GM18870 (cell line): ENCODE results near the gene UTP3.
"Not testable (repeated sequence)": the region's sequence is repeated elsewhere in the genome, so short reads cannot be mapped to it uniquely, and the experiment has no call there.

ENCODE experiments used
- ATAC-seq: cut with Tn5 transposase; IDR thresholded peaks from one replicate; pipeline ENCODE4 v1.9.1; 2021; ENCODE audit warnings: moderate library complexity; ENCODE audit not compliant: unreplicated experiment

Gene UTP3

GRCh38 chr4:70687821-70688794 lies at the start of gene UTP3:
Gene UTP3, plus strand, starts transcription at chr4:70688532. Its CDS starts 146 bp downstream, at chr4:70688678.
- peak; percentile 94 for ATAC-seq

DNA sequence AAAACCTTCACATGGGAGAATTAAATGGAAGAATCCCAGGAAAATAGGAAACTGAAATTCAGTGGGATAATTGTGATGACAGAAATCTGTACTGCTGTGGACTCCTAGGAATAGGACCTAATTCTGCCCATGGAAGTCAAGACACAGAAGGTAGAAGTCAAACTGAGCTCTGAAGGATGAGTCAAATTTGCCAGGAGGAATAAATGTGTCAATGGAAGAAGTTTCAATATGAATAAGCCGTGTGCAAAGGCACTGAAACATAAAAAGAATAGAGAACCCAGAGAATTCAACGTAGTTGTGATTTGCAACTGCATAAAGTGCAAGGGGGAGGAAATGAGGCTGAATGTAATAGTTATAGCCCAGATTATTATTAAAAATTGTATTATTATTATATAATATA lies 48.1 kb upstream of the UTP3 start:
- ATAC-seq: peak; percentile 50

DNA sequence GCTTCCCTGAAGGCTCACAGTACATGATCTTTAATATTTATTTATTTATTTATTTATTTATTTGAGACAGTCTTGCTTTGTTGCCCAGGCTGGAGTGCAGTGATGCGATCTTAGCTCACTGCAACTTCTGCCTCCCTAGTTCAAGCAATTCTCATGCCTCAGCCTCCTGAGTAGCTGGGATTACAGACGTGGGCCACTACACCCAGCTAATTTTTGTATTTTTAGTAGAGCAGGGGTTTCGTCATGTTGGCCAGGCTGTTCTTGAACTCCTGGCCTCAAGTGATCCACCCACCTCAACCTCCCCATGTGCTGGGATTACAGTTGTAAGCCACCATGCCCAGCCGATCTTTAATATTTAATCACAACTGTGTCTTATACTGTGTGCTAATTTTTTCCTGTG lies 37.6 kb upstream of the UTP3 start:
- ATAC-seq: not testable (repeated sequence)

DNA sequence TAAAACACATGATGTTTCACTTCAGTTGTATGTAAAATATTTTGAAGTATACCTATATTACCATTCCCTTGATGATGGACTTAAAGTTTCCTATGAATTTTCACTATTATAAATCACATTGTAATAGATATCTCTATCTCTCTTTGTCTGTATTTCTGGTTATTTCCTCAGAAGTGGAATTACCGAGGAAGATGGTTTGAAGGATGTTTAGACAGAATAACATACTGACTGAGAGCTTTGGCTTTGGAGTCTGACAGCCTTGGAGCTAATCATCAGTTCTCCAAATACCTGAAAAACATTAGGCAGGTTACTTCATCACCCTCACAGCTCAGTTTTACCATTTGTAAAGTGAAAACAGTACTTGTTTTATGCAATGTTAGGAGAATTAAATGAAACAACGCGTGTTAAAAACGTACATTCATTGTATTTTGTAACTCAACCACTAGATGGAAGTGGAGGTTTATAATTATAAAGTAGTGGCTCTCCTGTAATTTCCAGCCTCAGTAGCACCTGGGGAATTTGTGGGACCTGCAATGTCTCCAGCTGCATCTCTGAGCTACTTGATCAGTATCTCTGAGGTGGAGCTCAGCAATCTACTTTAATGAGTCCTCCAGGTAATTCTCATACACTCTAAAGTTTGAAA lies 36.3 kb upstream of the UTP3 start:
- ATAC-seq: peak; percentile 40

DNA sequence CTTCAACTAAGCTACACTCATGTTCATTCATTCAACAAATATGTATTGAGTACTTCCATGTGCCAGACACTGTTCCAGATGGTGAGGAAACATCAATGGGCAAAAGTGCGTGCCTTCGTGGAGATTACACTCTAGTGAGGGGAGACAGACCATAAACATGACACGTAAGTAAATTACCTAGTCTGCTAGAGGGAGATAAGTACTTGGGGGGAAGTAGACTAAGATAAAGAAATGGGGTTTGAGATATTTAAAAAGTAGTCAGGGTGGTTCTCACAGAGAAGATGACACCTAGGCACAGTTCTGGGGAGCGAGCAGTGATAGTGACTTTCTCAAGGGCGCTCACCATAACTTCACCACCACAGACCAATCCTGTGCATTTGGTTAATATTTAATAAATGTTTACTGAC lies 33.7 kb upstream of the UTP3 start:
- ATAC-seq: no peak

GRCh38 chr4:70657326-70657725 lies 31.0 kb upstream of the UTP3 start:
- ATAC-seq: no peak

GRCh38 chr4:70658418-70658817 lies 29.9 kb upstream of the UTP3 start:
- ATAC-seq: no peak

GRCh38 chr4:70660106-70660505 lies 28.2 kb upstream of the UTP3 start:
- ATAC-seq: no peak

DNA sequence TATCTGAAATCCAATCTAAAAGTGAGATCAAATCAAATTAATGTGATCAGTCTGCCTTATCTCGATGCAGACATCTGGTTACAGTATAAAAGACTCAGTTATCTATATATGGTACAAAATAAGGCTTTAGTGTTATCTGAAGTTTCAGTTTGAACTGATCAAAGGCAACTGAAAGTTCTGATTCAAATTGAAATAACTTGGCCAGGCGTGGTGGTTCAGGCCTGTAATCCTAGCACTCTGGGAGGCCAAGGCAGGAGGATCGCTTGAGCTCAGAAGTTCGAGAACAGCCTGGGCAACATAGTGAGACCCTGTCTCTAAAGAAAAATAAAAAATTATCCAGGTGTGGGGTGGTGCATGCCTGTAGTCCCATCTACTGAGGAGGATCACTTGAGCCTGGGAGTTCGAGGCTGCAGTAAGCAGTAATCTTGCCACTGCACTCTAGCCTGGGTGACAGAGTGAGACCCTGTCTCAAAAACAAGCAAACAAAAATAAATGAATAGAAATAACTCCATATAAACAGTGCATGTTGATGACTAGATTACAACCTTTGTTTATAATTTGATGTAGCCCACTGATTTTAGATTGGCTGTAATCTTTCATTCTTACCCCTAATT lies 26.9 kb upstream of the UTP3 start:
- ATAC-seq: peak; percentile 73

- peak; percentile 40 for ATAC-seq
Measured at GRCh38 chr4:70666369-70666768, 22.0 kb upstream of the UTP3 start, which contains the start of gene JCHAIN. Gene JCHAIN, minus strand, starts transcription at chr4:70666508. Its CDS starts 18 bp downstream, at chr4:70666490.

DNA sequence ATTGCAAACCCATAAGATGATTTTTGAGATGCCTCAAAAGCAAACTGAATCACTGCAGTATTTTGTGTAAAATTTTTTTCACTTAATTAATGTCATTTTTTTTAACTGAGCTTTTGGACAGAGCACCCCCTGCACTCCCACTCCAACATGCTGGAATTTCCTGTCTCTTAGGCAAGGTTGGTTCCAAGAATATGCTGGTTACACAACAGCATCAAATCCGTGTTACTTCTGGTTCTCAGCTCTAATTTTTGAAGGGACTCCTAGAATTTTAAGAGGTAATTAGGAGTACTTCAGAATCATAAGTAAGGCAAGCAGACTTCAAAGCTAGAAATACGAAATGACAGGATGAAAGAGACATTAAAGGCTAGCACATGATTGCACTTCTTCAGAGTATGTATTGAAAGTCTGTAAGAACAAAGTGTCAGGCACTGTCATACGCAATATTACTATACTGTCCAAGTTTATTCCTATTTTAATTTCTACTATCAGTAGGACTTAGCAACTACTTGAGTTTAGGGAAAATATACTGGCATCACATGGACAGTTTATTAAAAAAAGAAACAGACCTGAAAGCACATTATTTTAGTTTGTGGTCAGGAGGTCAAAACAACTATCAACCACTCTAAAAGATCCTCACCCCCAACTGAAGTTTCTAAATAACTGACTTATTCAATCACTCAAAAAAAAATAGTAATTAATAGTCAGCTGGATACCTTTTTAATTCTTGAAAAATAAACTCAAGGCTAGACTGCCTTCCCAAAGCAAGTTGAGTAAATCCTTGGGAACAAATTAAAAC lies 20.4 kb upstream of the UTP3 start:
- no peak for ATAC-seq

DNA sequence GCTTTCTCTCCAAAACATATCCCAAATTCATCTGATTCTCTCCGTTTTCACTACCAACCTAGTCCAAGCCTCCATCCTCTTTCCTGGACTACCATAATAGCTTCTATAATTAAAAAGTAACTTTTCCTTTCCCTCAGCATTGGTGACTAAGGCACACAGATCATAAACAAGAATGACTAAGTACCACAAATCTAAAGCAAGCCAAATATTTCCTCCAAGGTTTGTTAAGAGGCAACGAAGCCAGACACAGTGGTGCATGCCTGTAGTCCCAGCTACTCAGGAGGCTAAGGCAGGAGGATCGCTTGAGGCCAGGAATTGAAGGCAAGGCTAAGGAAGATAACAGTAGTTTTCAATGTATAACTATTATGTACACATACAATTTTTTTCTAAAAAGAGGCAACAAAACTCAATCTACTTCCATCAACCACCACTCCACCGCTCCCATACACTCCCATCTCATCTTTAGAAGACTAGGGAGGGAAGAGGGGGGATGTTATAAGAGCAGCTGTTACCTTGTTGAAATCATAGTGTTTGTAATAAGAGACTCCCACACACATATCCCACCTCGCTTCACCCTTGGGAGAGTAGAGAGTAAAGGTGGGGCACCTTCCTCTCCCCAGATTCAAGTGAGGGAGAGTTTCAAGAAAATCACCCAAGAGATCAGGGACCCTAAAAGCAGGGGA lies 17.9 kb upstream of the UTP3 start:
- no peak for ATAC-seq

- no peak for ATAC-seq
Measured at GRCh38 chr4:70671091-70671490, 17.2 kb upstream of the UTP3 start.

GRCh38 chr4:70674191-70674590 lies 14.1 kb upstream of the UTP3 start:
- no peak for ATAC-seq

DNA sequence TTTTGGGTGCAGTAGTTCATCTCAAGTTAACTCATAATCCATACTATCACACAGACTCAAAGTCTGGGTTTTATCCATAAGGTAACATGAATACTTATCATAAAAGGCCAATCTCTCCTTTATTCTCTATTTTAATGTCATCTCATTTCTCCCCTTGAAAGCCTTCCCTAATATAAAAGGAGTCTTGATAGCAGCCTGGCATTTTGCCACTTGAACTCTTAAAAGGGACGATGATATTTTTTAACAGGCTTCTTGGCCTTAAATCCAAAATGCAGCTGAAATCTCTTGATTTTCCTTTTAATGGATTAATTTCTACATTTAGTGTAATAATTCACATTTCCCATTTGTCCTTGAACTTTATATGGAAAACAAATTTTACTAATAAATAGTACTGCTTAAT lies 13.6 kb upstream of the UTP3 start:
- ATAC-seq: no peak

DNA sequence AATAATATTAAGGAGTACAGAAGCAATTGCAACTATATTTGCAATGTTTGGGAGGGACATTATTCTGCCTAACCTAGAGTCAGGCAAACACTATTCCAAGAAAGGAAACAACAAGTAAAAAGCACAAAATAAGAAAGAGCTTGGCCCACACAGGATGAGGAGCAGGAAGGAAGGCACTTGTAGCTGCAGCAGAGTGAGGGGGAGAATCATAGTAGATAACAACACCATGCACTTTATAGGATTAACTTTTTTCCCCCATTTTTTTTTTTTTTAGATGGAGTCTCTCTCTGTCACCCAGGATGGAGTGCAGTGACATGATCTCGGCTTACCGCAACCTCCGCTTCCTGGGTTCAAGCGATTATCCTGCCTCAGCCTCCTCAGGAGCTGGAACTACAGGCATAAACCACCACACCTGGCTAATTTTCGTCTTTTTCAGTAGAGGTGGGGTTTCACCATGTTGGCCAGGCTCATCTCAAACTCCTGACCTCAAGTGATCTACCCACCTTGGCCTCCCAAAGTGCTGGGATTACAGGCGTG lies 11.7 kb upstream of the UTP3 start:
- ATAC-seq: no peak

DNA sequence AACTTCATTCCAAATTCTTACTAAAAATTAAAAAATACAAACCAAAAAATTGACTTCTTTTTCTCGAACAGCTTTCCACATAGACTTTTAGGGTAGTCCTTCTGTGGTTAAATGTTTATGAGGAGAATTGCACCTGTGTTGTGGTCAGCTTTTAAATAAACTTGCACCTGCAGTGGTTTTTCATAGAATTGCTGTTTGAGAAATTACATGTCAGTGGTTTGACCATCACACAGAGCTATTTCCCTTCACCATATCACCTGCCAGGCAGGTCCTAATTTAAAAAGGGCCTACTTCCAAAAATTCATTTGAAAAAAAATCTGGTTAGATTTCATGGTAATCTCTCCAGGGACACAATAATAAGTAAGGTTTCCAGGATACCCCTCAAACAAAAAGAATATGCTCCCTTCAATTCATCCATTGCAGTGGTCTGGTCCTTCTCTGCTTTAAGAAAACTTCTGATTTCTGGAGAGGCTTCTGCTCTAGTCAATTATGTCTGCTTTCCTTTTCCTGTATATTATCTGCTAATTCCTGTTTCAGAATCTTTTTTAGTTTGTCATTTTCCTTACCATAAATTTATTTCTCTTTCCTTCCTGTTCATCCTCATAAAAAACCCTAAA lies 9.8 kb upstream of the UTP3 start:
- ATAC-seq: peak; percentile 75

DNA sequence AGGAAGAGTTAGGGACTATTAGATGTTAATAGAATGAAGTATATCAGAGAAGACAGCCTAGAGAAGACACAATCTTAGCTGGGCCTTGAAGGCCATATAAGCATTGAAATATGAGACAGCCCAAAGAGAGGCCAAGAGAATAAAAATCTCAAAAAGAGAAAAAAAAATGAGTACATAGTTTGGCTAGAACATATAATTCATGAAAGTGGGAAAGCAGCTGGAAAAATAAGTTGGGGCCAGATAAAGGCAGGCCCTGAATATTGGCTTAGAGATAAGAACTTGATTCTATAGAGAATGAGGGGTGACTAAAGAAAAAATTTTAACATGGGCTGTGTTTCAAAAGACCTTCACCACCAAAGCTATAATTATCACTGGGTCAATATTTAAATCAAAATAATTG lies 7.4 kb upstream of the UTP3 start:
- ATAC-seq: no peak

- ATAC-seq: peak; percentile 50
Measured at GRCh38 chr4:70681704-70682103, 6.6 kb upstream of the UTP3 start.

DNA sequence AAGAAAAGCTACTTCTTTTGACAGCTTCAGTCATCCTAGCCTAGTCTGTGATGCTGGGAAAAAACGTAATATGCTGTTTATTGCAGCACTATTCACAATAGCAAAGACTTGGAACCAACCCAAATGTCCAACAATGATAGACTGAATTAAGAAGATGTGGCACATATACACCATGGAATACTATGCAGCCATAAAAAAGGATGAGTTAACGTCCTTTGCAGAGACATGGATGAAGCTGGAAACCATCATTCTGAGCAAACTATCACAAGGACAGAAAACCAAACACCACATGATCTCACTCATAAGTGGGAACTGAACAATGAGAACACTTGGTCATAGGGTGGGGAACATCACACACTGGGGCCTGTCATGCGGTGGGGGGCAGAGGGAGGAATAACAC lies 6.2 kb upstream of the UTP3 start:
- not testable (repeated sequence) for ATAC-seq
